Tibial nerve (tissue), 4 donors: Measurements from ENCODE around the gene ZC3H6.

Experiments used
- EP300 ChIP-seq, 2 donors: sonication (generic); formaldehyde crosslinking; IDR thresholded peaks; one replicate each; pipeline ENCODE4 v1.6.1; 2017; ENCODE audit warnings: antibody characterized with exemption in 2 of 2, mild to moderate bottlenecking in 1 of 2
- TF ChIP-seq, protein P1 (sequence below), 5 experiments: fragments of 200-600 bp in 3 of 5; fragments of 450-650 bp in 2 of 5; sonication (generic) in 3 of 5; IDR thresholded peaks; one replicate each; pipeline ENCODE4 v1.5.1; 2016 to 2019; ENCODE audit warnings: antibody characterized with exemption in 5 of 5, mild to moderate bottlenecking in 3 of 5, moderate library complexity in 2 of 5

DNA sequence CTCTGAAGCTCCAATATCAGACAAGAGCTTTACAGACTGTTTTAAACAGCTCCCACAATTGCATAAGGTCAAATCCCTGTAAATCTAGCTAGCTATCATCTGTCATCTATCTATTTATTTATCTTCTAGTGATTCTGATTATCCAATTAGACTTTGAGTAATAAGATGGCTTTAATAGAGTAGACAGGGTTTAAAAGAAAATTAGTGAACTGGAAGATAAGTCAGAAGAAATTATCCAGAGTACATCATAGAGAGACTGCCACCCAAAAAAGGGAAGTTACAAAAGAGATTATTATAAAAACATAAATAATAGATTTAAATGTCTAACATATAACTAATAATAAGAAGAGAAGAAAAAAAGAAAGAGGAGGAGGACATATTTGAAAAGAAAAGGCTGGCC lies 12.5 kb upstream of the ZC3H6 start:
- TF ChIP-seq, protein P1, sequence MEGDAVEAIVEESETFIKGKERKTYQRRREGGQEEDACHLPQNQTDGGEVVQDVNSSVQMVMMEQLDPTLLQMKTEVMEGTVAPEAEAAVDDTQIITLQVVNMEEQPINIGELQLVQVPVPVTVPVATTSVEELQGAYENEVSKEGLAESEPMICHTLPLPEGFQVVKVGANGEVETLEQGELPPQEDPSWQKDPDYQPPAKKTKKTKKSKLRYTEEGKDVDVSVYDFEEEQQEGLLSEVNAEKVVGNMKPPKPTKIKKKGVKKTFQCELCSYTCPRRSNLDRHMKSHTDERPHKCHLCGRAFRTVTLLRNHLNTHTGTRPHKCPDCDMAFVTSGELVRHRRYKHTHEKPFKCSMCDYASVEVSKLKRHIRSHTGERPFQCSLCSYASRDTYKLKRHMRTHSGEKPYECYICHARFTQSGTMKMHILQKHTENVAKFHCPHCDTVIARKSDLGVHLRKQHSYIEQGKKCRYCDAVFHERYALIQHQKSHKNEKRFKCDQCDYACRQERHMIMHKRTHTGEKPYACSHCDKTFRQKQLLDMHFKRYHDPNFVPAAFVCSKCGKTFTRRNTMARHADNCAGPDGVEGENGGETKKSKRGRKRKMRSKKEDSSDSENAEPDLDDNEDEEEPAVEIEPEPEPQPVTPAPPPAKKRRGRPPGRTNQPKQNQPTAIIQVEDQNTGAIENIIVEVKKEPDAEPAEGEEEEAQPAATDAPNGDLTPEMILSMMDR (IDR thresholded peaks at IDR 0.05), result no peak
- no peak for TF ChIP-seq EP300 (IDR thresholded peaks at IDR 0.05)
